GM18526 (cell line): ENCODE results near the gene SIGLEC1.

Experiments used
- POLR2A ChIP-seq: IDR thresholded peaks from 3 replicates; pipeline ENCODE4 v1.6.1; 2011; ENCODE audit not compliant: insufficient read length; ENCODE audit errors: extremely low read depth

SIGLEC1 gene

DNA sequence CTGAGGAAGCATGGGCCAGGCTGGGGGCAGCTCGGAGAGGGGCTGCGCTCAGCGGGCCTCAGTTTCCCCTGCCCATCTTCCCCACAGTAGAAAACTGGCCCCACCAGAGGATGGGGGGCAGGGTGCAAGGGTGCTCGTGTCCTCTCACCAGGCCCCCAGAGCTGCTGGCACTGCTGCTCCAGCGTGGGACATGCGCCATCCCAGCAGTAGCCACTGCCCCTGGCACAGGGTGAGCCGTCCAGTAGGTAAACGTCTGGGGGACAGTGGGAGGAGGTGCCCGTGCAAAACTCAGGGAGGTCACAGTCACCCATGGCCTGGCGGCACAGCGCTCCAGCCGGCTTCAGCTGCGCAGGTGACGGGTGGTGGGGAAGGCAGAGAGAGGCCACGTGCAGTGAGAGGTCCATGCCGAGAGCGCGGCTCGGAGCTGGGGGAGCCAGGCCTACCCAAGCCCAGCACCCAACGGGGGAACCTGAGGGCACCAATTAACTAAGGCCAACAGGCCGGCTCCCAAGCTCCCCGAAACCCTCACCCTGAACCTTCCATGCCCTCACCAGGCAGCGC lies 40.3 kb downstream of the SIGLEC1 start:
- no peak for TF ChIP-seq POLR2A

- no peak for TF ChIP-seq POLR2A
Measured at GRCh38 chr20:3670945-3671344, 41.5 kb downstream of the SIGLEC1 start.

DNA sequence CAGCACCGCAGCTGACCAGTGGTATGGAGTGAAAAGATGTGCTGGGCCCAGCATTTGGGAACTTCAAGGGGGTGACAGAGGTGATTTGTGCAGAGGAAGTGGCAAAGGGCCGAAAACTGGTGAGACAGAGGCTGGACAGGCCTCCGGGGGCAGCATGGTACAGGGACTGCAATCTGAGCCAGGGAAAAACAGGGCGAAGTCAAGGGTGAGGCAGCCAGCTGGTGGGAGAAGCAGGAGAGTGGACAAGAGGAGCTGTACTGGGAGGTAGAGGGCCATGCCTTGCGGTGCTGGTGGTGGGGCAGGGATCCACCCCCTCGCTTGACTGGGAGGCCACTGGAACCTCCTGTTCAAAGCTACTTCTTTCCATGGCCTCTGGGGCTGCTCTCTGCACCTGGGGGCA lies 41.9 kb downstream of the SIGLEC1 start:
- no peak for TF ChIP-seq POLR2A

GRCh38 chr20:3669710-3670367 lies 42.6 kb downstream of the SIGLEC1 start:
- no peak for TF ChIP-seq POLR2A

DNA sequence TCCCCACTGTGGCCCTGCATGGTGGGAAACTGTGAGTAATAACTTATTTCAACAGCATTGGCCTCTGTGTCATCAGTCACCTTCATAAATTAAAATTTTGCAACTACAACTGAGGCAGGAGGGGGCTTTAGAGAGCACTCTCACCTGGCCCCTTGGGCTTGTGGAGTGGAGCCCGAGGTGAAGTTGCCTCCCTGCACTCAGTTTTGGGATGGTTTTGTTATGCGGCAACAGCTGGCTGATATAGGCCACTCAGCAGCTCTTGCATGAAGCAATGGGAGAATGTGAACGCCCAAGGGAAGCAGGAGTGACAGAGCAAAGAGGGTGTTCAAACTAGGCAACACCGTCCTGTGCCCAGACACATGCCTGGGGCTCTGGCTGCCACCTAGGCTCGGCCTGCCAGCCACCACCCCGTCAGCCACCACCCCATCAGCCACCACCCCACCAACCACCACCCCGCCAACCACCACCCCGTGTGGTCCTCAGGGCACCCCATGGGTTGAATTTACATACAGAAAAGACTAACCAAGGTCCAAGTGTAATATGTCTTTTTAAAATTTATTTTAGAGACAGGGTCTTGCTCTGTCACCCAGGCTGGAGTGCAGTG lies 44.9 kb downstream of the SIGLEC1 start:
- no peak for TF ChIP-seq POLR2A

DNA sequence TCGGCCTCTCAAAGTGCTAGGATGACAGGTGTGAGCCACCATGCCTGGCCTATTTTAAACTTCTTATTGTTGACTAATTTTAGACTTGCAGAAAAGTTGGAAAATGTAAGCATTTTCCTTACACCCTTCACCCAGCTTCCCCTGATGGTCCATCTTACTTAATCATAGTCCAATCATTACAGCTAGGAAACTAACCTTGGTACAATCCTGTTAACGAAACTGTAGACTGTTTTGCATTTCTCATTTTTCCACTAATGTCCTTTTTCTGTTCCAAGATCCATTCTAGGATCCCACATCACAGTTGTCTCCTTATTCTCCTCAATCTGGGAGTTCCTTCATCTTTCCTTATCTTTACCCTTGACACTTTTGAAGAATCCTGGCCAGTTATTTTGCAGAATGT lies 48.5 kb downstream of the SIGLEC1 start:
- no peak for TF ChIP-seq POLR2A

DNA sequence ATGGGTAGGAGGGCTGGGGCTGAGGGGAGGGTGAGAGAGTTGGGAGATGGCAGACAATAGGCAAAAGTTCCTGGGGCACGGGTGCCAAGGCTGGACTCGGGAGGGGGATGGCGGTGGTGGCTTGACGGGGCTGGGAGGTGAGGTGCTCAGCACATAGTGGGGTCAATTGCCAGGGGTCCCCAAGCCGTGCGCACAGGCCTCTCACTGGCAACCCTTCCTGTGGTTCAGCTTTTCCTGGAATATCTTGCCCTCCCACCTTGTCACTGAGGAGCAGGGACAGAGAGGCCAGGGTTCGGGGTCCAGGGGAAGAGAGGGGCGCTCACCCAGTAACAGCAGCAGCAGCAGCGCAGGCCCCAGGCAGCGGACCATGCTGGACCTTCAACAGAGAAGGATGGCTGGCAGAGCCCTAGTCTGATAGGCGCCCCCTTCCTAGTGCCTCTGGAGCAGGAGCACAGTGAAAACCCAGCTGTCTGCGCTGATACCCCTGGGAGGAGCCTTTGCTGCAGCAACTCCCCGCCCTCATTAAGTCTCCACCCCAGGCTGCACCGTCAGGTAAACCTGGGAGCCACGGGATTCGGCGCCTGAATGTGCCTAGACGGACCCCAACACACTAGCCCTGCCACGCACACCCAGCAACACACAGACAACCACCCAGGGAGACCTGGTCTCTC lies 49.2 kb downstream of the SIGLEC1 start, which contains the start of gene GFRA4:
Gene GFRA4 (minus strand): TSS at position 369 of the 671 bp plus-strand sequence. CDS start 0 bp downstream, at position 369.
- no peak for TF ChIP-seq POLR2A
